Transverse colon (tissue), 4 donors: ENCODE measurements around the gene IL1RN. TPM values are rescaled to one million over a fixed set of nuclear protein-coding genes. Genes with fewer than 3 reads are reported as not detected.

Experiments
- DNase-seq: peaks from one replicate; pipeline ENCODE4 v3.0.0-alpha.2; 2019
- H3K27ac ChIP-seq, 4 donors: fragments of 200-600 bp; sonication (generic); 2 replicates each; pipeline ENCODE4 v1.5.1; 2016 to 2018; ENCODE audit warnings: inconsistent platforms in 4 of 4
- H3K27me3 ChIP-seq: fragments of 200-600 bp; sonication (generic); 2 replicates; pipeline ENCODE4 v1.5.1; 2017; ENCODE audit warnings: inconsistent platforms
- H3K36me3 ChIP-seq, 4 donors: fragments of 200-600 bp; sonication (generic); 2 replicates each; pipeline ENCODE4 v1.5.1; 2017 to 2019; ENCODE audit warnings: inconsistent platforms in 4 of 4
- H3K4me1 ChIP-seq, 4 donors: fragments of 200-600 bp; sonication (generic); 2 replicates each; pipeline ENCODE4 v1.5.1; 2017 to 2020; ENCODE audit warnings: inconsistent platforms in 4 of 4
- H3K4me3 ChIP-seq, 4 donors: fragments of 200-600 bp; sonication (generic); 1 replicate in 1 of 4; 2 replicates in 3 of 4; pipeline versions ENCODE4 v1.5.1 to v1.6.1; 2017 to 2019; ENCODE audit warnings: inconsistent platforms in 4 of 4
- H3K9me3 ChIP-seq, 2 donors: fragments of 200-600 bp; sonication (generic); 2 replicates each; pipeline ENCODE4 v1.5.1; 2017 to 2019; ENCODE audit warnings: inconsistent platforms in 2 of 2
- CTCF ChIP-seq, 5 experiments: fragments of 200-600 bp in 3 of 5; fragments of 450-650 bp in 2 of 5; sonication (generic) in 3 of 5; IDR thresholded peaks; 1 replicate in 2 of 5; 2 replicates in 3 of 5; pipeline ENCODE4 v1.5.1; 2016 to 2017; ENCODE audit warnings: antibody characterized with exemption in 5 of 5, inconsistent platforms in 3 of 5, mild to moderate bottlenecking in 2 of 5, moderate library complexity in 1 of 5
- EP300 ChIP-seq: sonication (generic); formaldehyde crosslinking; IDR thresholded peaks from one replicate; pipeline ENCODE4 v1.6.1; 2017; ENCODE audit warnings: antibody characterized with exemption, low read depth
- POLR2A ChIP-seq: fragments of 450-650 bp; IDR thresholded peaks from one replicate; pipeline ENCODE4 v1.6.1; 2016; ENCODE audit warnings: antibody characterized with exemption, mild to moderate bottlenecking, moderate library complexity
- POLR2AphosphoS5 ChIP-seq, 3 donors: sonication (generic); formaldehyde crosslinking; IDR thresholded peaks; one replicate each; pipeline ENCODE4 v1.6.1; 2016; ENCODE audit warnings: antibody characterized with exemption in 3 of 3
- WGBS, 2 donors: methylation state at CpG; one replicate each; pipeline ENCODE4 v1.1.5; 2018; ENCODE audit warnings: low coverage in 1 of 2; 5-methylcytosine and 5-hydroxymethylcytosine counted together
- in situ Hi-C, 4 donors: fragments of 200-750 bp; cut with MboI; loops; one replicate each; pipeline versions ENCODE4 v1.15.0 to v1.15.1; 2017; ENCODE audit warnings: low sequenced_read_pairs in 3 of 4, low pct_ligation_motif_present in 1 of 4, low pct_unique_long_range_greater_than_20kb in 1 of 4
- intact Hi-C: fragments of 100-400 bp; cut with DNase I; formaldehyde crosslinking; loops from one replicate; pipeline ENCODE4 v1.15.1; 2023; ENCODE audit warnings: low total_unique reads
- total RNA-seq, 4 donors: library from RNA; depleted of rRNA; stranded (reverse); fragments of >200 nt; gene quantifications; one replicate each; pipeline ENCODE4 v1.1.0, GENCODE V29; 2016

The IL1RN gene
- total RNA-seq, 4 donors from 2014 or later = 0.40 to 31.8 (median 5.5) TPM

GRCh38 chr2:113122364-113122763 lies 5.0 kb upstream of the IL1RN start:
- TF ChIP-seq CTCF (IDR thresholded peaks at IDR 0.05) = no peak
- TF ChIP-seq POLR2A = no peak
- TF ChIP-seq EP300 = no peak
- no peak for TF ChIP-seq POLR2AphosphoS5 (IDR thresholded peaks at IDR 0.05)
- DNase-seq = no peak
- no peak overlapping the region for H3K4me3 ChIP-seq
- H3K9me3 ChIP-seq = no peaks in the 10 kb centered on the region
- 70 to 71% methylated on average over 2 to 4 of the region's 4 CpGs for WGBS, 2 donors
- no peaks in the 10 kb centered on the region for H3K27me3 ChIP-seq
- no peaks in the 10 kb centered on the region for H3K36me3 ChIP-seq
- H3K4me1 ChIP-seq = peaks cover 0 to 5% (median 3%) of the 10 kb centered on the region in 4 donors
- no peak overlapping the region for H3K27ac ChIP-seq
- intact Hi-C loops (no loop called here), in situ Hi-C loops (no loop called here)

- intact Hi-C loops = no loop called here
- no peaks in the 10 kb centered on the region for H3K36me3 ChIP-seq
- no peak overlapping the region for H3K27ac ChIP-seq
- WGBS, 2 donors = 79 to 87% methylated on average over 2 to 3 of the region's 3 CpGs
- no peak for TF ChIP-seq POLR2AphosphoS5 (IDR thresholded peaks at IDR 0.05)
- no peak for TF ChIP-seq CTCF (IDR thresholded peaks at IDR 0.05)
- no peak for TF ChIP-seq POLR2A
- TF ChIP-seq EP300 = no peak
- no peaks in the 10 kb centered on the region for H3K4me1 ChIP-seq
- H3K4me3 ChIP-seq = no peak overlapping the region
- no peaks in the 10 kb centered on the region for H3K9me3 ChIP-seq
- in situ Hi-C loops = no loop called here
- DNase-seq = no peak
- H3K27me3 ChIP-seq = no peaks in the 10 kb centered on the region
These were observed 3.7 kb upstream of the IL1RN start for GRCh38 chr2:113123726-113124125.

GRCh38 chr2:113124181-113124961 lies 3.0 kb upstream of the IL1RN start:
- no peak for DNase-seq
- 54% methylated on average over 12 of the region's 12 CpGs; no CpG with 5 or more reads in 1 of the 2 donors for WGBS, 2 donors
- Histone ChIP-seq H3K4me3 (no peak overlapping the region), H3K36me3 (no peaks in the 10 kb centered on the region), H3K27me3 (no peaks in the 10 kb centered on the region), H3K4me1 (no peaks in the 10 kb centered on the region), H3K27ac (no peak overlapping the region), H3K9me3 (no peaks in the 10 kb centered on the region)
- TF ChIP-seq POLR2A = no peak
- intact Hi-C loops = no loop called here
- in situ Hi-C loops = no loop called here

- H3K36me3 ChIP-seq = no peaks in the 10 kb centered on the region
- no peak overlapping the region for H3K27ac ChIP-seq
- no peaks in the 10 kb centered on the region for H3K9me3 ChIP-seq
- TF ChIP-seq POLR2AphosphoS5 (IDR thresholded peaks at IDR 0.05) (no peak), CTCF (IDR thresholded peaks at IDR 0.05) (no peak), POLR2A (no peak), EP300 (no peak)
- H3K4me3 ChIP-seq = no peak overlapping the region
- in situ Hi-C loops = loop anchor here in 2 of 4 donors (25.0 kb wide), 1 partner anchor 237 kb away; no protein-coding TSS in a partner anchor
- no peaks in the 10 kb centered on the region for H3K4me1 ChIP-seq
- DNase-seq = no peak
- intact Hi-C loops = no loop called here
- 59 to 63% methylated on average over 4 to 6 of the region's 6 CpGs for WGBS, 2 donors
- no peaks in the 10 kb centered on the region for H3K27me3 ChIP-seq
These were observed 2.2 kb upstream of the IL1RN start for GRCh38 chr2:113124984-113125855.
